Thyroid gland (tissue), 4 donors: ENCODE measurements around the gene DOP1B.

Experiments
- POLR2A ChIP-seq, 2 donors: fragments of 450-650 bp; IDR thresholded peaks; one replicate each; pipeline ENCODE4 v1.6.1; 2017; ENCODE audit warnings: antibody characterized with exemption in 2 of 2, mild to moderate bottlenecking in 2 of 2, moderate library complexity in 1 of 2
- TF ChIP-seq, protein P1 (sequence below), 6 experiments: fragments of 200-600 bp in 3 of 6; fragments of 450-650 bp in 3 of 6; sonication (generic) in 3 of 6; IDR thresholded peaks; one replicate each; pipeline ENCODE4 v1.5.1; 2016 to 2019; ENCODE audit warnings: antibody characterized with exemption in 6 of 6, mild to moderate bottlenecking in 2 of 6, inconsistent platforms in 1 of 6, moderate library complexity in 1 of 6

DNA sequence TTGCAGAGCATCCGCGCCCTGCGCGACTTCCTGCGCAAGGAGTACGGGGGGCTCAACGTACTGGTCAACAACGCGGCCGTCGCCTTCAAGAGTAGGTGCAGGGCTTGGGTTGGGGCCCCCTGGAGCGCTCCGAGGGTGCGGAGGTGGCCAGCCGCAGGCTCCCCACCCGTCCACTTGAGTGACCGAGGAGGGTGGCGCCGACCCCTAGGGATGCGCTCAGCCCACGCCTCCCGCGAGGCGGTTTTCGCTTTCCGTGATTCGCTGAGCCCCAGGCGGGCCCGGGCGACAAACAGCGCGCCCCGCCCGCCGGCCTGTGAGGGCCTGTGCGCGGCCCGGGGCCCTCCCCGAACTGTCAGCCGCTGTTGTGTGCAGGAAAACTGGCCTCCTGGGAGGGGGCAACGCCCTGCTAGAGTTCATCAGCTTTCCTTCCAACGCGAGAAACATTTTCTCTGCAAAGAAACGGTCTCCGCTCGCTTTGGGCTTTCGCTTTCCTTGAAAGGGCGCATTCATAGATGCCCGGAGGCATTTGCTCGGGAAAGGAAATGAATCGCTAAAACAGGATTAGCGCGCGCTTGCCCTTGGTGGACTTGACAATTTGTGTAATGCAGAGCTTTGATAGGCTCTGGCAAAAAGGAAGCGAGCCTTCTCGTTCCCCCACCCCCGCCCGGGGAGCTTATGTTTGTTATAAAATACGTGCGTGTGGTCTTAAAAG is 21.1 kb upstream of the DOP1B start:
- TF ChIP-seq POLR2A (IDR thresholded peaks at IDR 0.05), result no peak
- TF ChIP-seq, protein P1, sequence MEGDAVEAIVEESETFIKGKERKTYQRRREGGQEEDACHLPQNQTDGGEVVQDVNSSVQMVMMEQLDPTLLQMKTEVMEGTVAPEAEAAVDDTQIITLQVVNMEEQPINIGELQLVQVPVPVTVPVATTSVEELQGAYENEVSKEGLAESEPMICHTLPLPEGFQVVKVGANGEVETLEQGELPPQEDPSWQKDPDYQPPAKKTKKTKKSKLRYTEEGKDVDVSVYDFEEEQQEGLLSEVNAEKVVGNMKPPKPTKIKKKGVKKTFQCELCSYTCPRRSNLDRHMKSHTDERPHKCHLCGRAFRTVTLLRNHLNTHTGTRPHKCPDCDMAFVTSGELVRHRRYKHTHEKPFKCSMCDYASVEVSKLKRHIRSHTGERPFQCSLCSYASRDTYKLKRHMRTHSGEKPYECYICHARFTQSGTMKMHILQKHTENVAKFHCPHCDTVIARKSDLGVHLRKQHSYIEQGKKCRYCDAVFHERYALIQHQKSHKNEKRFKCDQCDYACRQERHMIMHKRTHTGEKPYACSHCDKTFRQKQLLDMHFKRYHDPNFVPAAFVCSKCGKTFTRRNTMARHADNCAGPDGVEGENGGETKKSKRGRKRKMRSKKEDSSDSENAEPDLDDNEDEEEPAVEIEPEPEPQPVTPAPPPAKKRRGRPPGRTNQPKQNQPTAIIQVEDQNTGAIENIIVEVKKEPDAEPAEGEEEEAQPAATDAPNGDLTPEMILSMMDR (IDR thresholded peaks at IDR 0.05), result no peak
